HepG2 (cell line): ENCODE measurements around the gene BCL7A. TPM values are rescaled to one million over a fixed set of nuclear protein-coding genes. Genes with fewer than 3 reads are reported as not detected.
A peak's percentile ranks its signal among the peaks of the same experiment; 100 is the strongest.

ENCODE experiments used
- BHLHE40 ChIP-seq: IDR thresholded peaks from 2 replicates; pipeline ENCODE4 v1.6.1; 2011; ENCODE audit warnings: low read length, improper control_type of control experiment
- GZF1 ChIP-seq: sonication (generic); formaldehyde crosslinking; IDR thresholded peaks from 2 replicates; pipeline ENCODE4 v1.5.1; 2020; ENCODE audit warnings: mild to moderate bottlenecking, missing genetic modification reagents
- JDP2 ChIP-seq: sonication (generic); formaldehyde crosslinking; IDR thresholded peaks from 2 replicates; pipeline ENCODE4 v1.8.1; 2022; ENCODE audit warnings: missing genetic modification reagents, borderline replicate concordance
- PPARG ChIP-seq: conservative IDR thresholded peaks from 2 replicates; pipeline ENCODE4 v1.6.1; 2016; ENCODE audit warnings: missing biosample characterization, missing genetic modification reagents
- RFXAP ChIP-seq: sonication (generic); formaldehyde crosslinking; IDR thresholded peaks from 2 replicates; pipeline ENCODE4 v1.4.0; 2020; ENCODE audit warnings: missing genetic modification reagents, borderline replicate concordance
- U2AF1 ChIP-seq: fragments of 200-400 bp; formaldehyde crosslinking; optimal IDR thresholded peaks from 2 replicates; pipeline ENCODE3; 2017; ENCODE audit warnings: mild to moderate bottlenecking, low read depth, low read length
- ZNF256 ChIP-seq: sonication (generic); formaldehyde crosslinking; conservative IDR thresholded peaks from 2 replicates; pipeline ENCODE4 v1.4.0; 2020; ENCODE audit warnings: missing genetic modification reagents
- ZNF34 ChIP-seq: sonication (generic); formaldehyde crosslinking; IDR thresholded peaks from 2 replicates; pipeline ENCODE4 v1.4.0; 2020; ENCODE audit warnings: mild to moderate bottlenecking, missing genetic modification reagents, borderline replicate concordance
- ZNF552 ChIP-seq: sonication (generic); formaldehyde crosslinking; IDR thresholded peaks from 2 replicates; pipeline ENCODE4 v1.9.0; 2022; ENCODE audit warnings: missing genetic modification reagents, mild to moderate bottlenecking, borderline replicate concordance
- ZNF558 ChIP-seq: sonication (generic); formaldehyde crosslinking; IDR thresholded peaks from 2 replicates; pipeline ENCODE4 v1.9.0; 2022; ENCODE audit warnings: mild to moderate bottlenecking, missing genetic modification reagents, borderline replicate concordance
- ZSCAN31 ChIP-seq: sonication (generic); formaldehyde crosslinking; IDR thresholded peaks from 2 replicates; pipeline ENCODE4 v1.5.0; 2020; ENCODE audit warnings: low read depth, mild to moderate bottlenecking, missing genetic modification reagents
- polyA plus RNA-seq, 8 experiments: library from polyadenylated mRNA; depleted of rRNA in 3 of 8; stranded (reverse) in 7 of 8; unstranded in 1 of 8; fragments of >200 nt; fragmentation: Illumina TruSeq in 4 of 8; extraction: Trizol in 4 of 8; gene quantifications; 2 replicates each; pipeline versions ENCODE4 v1.2.1 to v1.2.3, GENCODE V29; 2011 to 2016; ENCODE audit warnings: low read depth in 4 of 8, missing spikeins in 1 of 8, mixed read lengths in 1 of 8; ENCODE audit not compliant: insufficient read depth in 1 of 8
- total RNA-seq, 5 experiments: library from RNA; depleted of rRNA; stranded (reverse); fragments of >200 nt; fragmentation: Illumina TruSeq; extraction: Trizol; gene quantifications; 2 replicates each; pipeline ENCODE4 v1.2.3, GENCODE V29; 2016; ENCODE audit warnings: low read depth in 1 of 5
- TF ChIP-seq, protein P1 (sequence below): sonication (generic); formaldehyde crosslinking; IDR thresholded peaks from 2 replicates; pipeline ENCODE4 v1.4.0; 2020; ENCODE audit warnings: mild to moderate bottlenecking, missing genetic modification reagents
- TF ChIP-seq, protein P2 (sequence below): sonication (generic); formaldehyde crosslinking; IDR thresholded peaks from 2 replicates; pipeline ENCODE4 v1.9.0; 2021; ENCODE audit warnings: missing genetic modification reagents, borderline replicate concordance
- TF ChIP-seq, protein P3 (sequence below): sonication (generic); formaldehyde crosslinking; IDR thresholded peaks from 2 replicates; pipeline ENCODE4 v1.4.0; 2020; ENCODE audit warnings: missing genetic modification reagents, borderline replicate concordance

The BCL7A gene
- total and polyA plus RNA-seq, 2 of the 13 experiments (the other 11 are each of a cell fraction or from before 2014, with no cell fraction given): 4.1 to 6.2 TPM

DNA sequence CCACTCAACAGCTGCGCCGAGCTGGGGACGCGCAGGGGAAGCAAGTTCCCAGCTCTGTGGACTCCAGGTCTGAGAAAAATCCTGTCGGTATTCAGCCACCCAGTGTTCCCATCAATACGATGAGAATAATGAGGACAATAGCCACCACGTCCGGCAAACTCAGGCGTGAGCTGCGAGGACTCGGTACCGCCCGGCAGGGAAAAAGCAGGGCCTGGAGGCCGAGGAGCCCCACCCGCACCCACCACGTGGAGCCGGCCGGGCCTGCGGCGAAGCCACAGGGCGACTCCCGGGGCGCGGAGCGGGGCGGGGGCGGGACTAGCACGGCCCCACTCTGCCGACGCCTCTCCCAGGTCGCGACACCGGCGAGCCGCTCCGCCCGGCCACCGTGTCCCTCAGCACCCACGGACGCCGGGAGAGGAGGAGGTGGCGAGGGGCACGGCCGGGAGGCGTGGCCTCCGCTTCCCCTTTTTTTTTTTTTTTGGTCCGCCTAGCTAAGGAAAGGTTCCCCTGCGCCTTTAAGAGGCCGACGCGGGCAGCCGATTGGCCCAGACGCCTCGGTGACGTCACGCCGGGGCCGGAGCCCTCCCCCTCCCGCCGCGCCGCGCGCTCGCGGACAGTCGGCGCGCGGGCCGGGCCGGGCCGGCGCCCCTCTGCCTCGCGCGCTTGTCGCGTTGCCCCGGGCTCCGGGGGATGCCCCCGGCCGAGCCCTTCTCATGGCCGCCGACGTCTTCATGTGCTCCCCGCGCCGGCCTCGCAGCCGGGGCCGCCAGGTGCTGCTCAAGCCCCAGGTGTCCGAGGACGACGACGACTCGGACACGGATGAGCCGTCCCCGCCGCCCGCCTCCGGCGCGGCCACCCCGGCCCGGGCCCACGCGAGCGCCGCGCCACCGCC lies 56.7 kb downstream of the BCL7A start, which contains the start of gene MLXIP (continued):
- TF ChIP-seq, protein P1, sequence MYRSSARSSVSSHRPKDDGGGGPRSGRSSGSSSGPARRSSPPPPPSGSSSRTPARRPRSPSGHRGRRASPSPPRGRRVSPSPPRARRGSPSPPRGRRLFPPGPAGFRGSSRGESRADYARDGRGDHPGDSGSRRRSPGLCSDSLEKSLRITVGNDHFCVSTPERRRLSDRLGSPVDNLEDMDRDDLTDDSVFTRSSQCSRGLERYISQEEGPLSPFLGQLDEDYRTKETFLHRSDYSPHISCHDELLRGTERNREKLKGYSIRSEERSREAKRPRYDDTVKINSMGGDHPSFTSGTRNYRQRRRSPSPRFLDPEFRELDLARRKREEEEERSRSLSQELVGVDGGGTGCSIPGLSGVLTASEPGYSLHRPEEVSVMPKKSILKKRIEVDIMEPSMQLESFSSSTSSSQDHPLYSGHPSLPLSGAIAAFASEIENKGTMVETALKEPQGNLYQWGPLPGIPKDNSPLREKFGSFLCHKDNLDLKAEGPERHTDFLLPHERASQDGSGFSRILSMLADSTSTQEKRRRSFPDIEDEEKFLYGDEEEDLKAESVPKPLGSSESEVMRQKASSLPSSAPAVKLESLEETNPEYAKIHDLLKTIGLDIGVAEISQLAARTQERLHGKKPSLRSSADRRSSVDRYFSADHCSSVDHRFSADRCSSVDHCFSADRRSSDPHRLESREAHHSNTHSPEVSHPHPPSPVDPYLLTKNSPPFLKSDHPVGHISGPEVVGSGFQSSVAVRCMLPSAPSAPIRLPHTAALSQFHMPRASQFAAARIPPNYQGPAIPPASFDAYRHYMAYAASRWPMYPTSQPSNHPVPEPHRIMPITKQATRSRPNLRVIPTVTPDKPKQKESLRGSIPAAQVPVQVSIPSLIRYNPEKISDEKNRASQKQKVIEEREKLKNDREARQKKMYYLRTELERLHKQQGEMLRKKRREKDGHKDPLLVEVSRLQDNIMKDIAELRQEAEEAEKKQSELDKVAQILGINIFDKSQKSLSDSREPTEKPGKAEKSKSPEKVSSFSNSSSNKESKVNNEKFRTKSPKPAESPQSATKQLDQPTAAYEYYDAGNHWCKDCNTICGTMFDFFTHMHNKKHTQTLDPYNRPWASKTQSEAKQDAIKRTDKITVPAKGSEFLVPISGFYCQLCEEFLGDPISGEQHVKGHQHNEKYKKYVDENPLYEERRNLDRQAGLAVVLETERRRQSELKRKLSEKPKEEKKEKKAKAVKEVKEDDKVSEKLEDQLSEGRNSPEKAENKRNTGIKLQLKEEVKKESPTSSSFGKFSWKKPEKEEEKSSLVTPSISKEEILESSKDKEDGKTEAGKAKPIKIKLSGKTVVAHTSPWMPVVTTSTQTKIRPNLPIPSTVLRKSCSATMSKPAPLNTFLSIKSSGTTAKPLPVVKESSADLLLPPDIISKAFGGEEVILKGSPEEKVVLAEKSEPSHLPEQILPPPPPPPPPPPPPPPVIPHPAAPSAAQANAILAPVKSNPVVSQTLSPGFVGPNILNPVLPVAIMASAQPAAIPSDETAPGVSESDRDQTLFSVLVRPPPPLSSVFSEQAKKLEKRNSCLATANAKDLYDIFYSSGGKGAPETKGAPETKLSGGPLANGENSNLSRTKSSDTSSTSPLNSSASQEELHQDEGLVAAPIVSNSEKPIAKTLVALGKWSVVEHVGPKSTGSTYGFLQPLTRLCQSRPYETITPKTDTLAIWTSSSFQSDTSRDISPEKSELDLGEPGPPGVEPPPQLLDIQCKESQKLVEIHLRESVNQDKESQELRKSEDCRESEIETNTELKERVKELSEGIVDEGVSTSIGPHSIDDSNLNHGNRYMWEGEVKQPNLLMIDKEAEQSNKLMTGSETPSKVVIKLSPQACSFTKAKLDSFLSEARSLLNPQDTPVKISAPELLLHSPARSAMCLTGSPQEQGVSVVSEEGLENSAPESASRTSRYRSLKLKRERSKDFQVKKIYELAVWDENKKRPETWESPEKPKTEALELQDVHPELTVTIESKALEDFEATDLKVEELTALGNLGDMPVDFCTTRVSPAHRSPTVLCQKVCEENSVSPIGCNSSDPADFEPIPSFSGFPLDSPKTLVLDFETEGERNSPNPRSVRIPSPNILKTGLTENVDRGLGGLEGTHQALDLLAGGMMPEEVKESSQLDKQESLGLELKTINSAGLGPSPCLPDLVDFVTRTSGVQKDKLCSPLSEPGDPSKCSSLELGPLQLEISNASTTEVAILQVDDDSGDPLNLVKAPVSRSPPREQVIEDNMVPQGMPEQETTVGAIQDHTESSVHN (CRISPR knock-in tag): no peak
- TF ChIP-seq ZNF34 (CRISPR knock-in tag) (peak; percentile 57; the same call in 1 of the 2 replicates), BHLHE40 (no peak), PPARG (CRISPR knock-in tag) (no peak), JDP2 (CRISPR knock-in tag) (no peak), ZSCAN31 (peak; percentile 89), ZNF558 (CRISPR knock-in tag) (no peak; the same call in 1 of the 2 replicates), U2AF1 (no peak), GZF1 (CRISPR knock-in tag) (no peak), ZNF256 (no peak), RFXAP (CRISPR knock-in tag) (peak; percentile 70; the same call in 1 of the 2 replicates), ZNF552 (CRISPR knock-in tag) (0 out of 2 replicates have a peak, but pooled peaks have one; percentile 35)
- TF ChIP-seq, protein P2, sequence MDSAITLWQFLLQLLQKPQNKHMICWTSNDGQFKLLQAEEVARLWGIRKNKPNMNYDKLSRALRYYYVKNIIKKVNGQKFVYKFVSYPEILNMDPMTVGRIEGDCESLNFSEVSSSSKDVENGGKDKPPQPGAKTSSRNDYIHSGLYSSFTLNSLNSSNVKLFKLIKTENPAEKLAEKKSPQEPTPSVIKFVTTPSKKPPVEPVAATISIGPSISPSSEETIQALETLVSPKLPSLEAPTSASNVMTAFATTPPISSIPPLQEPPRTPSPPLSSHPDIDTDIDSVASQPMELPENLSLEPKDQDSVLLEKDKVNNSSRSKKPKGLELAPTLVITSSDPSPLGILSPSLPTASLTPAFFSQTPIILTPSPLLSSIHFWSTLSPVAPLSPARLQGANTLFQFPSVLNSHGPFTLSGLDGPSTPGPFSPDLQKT: no peak
- TF ChIP-seq, protein P3, sequence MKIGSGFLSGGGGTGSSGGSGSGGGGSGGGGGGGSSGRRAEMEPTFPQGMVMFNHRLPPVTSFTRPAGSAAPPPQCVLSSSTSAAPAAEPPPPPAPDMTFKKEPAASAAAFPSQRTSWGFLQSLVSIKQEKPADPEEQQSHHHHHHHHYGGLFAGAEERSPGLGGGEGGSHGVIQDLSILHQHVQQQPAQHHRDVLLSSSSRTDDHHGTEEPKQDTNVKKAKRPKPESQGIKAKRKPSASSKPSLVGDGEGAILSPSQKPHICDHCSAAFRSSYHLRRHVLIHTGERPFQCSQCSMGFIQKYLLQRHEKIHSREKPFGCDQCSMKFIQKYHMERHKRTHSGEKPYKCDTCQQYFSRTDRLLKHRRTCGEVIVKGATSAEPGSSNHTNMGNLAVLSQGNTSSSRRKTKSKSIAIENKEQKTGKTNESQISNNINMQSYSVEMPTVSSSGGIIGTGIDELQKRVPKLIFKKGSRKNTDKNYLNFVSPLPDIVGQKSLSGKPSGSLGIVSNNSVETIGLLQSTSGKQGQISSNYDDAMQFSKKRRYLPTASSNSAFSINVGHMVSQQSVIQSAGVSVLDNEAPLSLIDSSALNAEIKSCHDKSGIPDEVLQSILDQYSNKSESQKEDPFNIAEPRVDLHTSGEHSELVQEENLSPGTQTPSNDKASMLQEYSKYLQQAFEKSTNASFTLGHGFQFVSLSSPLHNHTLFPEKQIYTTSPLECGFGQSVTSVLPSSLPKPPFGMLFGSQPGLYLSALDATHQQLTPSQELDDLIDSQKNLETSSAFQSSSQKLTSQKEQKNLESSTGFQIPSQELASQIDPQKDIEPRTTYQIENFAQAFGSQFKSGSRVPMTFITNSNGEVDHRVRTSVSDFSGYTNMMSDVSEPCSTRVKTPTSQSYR (CRISPR knock-in tag): no peak
